CD14-positive monocyte (primary cell): Measurements from ENCODE around the gene PAPPA2. TPM values are rescaled to one million over a fixed set of nuclear protein-coding genes. Genes with fewer than 3 reads are reported as not detected.

ENCODE experiments used
- DNase-seq, 3 donors: peaks; one replicate each; pipeline ENCODE4 v3.0.0-alpha.2; 2011 to 2022
- H2AFZ ChIP-seq: 2 replicates; pipeline ENCODE4 v1.6.0; 2012; ENCODE audit warnings: mild to moderate bottlenecking, low read depth, low read length, inconsistent platforms; ENCODE audit not compliant: insufficient read depth, poor library complexity, severe bottlenecking
- H3K27ac ChIP-seq, 2 donors: 1 replicate in 1 of 2; 2 replicates in 1 of 2; pipeline ENCODE4 v1.5.1; 2012 to 2013; ENCODE audit warnings: low read length in 2 of 2, control low read depth in 1 of 2, inconsistent platforms in 1 of 2, low read depth in 1 of 2, mild to moderate bottlenecking in 1 of 2
- H3K27me3 ChIP-seq, 2 donors: one replicate each; pipeline versions ENCODE4 v1.6.0 to v1.6.1; 2011 to 2013; ENCODE audit warnings: low read length in 2 of 2; ENCODE audit not compliant: control insufficient read depth in 2 of 2, insufficient read depth in 2 of 2
- H3K36me3 ChIP-seq, 2 donors: replicated peaks in 1 of 2; 1 replicate in 1 of 2; 2 replicates in 1 of 2; pipeline versions ENCODE4 v1.5.1 to v1.6.1; 2012 to 2013; ENCODE audit warnings: low read length in 2 of 2, control low read depth in 1 of 2, inconsistent platforms in 1 of 2, mild to moderate bottlenecking in 1 of 2; ENCODE audit not compliant: insufficient read depth in 2 of 2, control insufficient read depth in 1 of 2
- H3K4me1 ChIP-seq, 2 donors: 1 replicate in 1 of 2; 2 replicates in 1 of 2; pipeline versions ENCODE4 v1.5.1 to v1.6.1; 2012 to 2013; ENCODE audit warnings: low read length in 2 of 2, control low read depth in 1 of 2, inconsistent platforms in 1 of 2, mild to moderate bottlenecking in 1 of 2, moderate library complexity in 1 of 2; ENCODE audit not compliant: insufficient read depth in 2 of 2, control insufficient read depth in 1 of 2
- H3K4me2 ChIP-seq: replicated peaks from 2 replicates; pipeline ENCODE3; 2012; ENCODE audit warnings: low read length, moderate library complexity, mild to moderate bottlenecking; ENCODE audit not compliant: poor library complexity, severe bottlenecking; ENCODE audit errors: extremely low read depth
- H3K4me3 ChIP-seq, 3 experiments: fragments of 200-600 bp in 1 of 3; sonication (generic) in 1 of 3; replicated peaks in 1 of 3; 1 replicate in 2 of 3; 2 replicates in 1 of 3; pipeline ENCODE4 v1.5.1; 2011 to 2013; ENCODE audit warnings: low read length in 3 of 3, mild to moderate bottlenecking in 3 of 3, control low read depth in 2 of 3, low read depth in 2 of 3, inconsistent platforms in 1 of 3, moderate library complexity in 1 of 3
- H3K79me2 ChIP-seq: 2 replicates; pipeline ENCODE4 v1.6.0; 2012; ENCODE audit warnings: mild to moderate bottlenecking, control low read depth, inconsistent platforms, low read length, moderate library complexity; ENCODE audit not compliant: insufficient read depth
- H3K9ac ChIP-seq: 2 replicates; pipeline ENCODE4 v1.6.0; 2017; ENCODE audit warnings: low read length, mild to moderate bottlenecking; ENCODE audit not compliant: insufficient read depth, poor library complexity, severe bottlenecking
- H3K9me3 ChIP-seq, 2 donors: replicated peaks in 1 of 2; 1 replicate in 1 of 2; 2 replicates in 1 of 2; pipeline versions ENCODE4 v1.5.1 to v1.6.1; 2012 to 2013; ENCODE audit warnings: low read length in 2 of 2, control low read depth in 1 of 2; ENCODE audit not compliant: control insufficient read depth in 1 of 2, insufficient read depth in 1 of 2
- H4K20me1 ChIP-seq: 2 replicates; pipeline ENCODE4 v1.6.0; 2012; ENCODE audit warnings: mild to moderate bottlenecking, low read length, control low read depth, moderate library complexity; ENCODE audit not compliant: insufficient read depth
- H3K27ac Mint-ChIP-seq, 7 donors: one replicate each; pipeline ENCODE4 v1.8.0; 2020; ENCODE audit warnings: mild to moderate bottlenecking in 7 of 7, mixed read lengths in 7 of 7, moderate library complexity in 6 of 7, inconsistent platforms in 2 of 7
- H3K27me3 Mint-ChIP-seq, 3 donors: one replicate each; pipeline ENCODE4 v1.8.0; 2021 to 2022; ENCODE audit warnings: low read depth in 3 of 3, mild to moderate bottlenecking in 3 of 3, mixed read lengths in 3 of 3, moderate library complexity in 3 of 3, inconsistent platforms in 1 of 3
- H3K36me3 Mint-ChIP-seq, 2 donors: one replicate each; pipeline ENCODE4 v1.8.0; 2020; ENCODE audit warnings: mixed read lengths in 2 of 2, inconsistent platforms in 1 of 2, mild to moderate bottlenecking in 1 of 2
- H3K4me1 Mint-ChIP-seq: one replicate; pipeline ENCODE4 v1.8.0; 2020; ENCODE audit warnings: mild to moderate bottlenecking, mixed read lengths
- H3K4me3 Mint-ChIP-seq, 2 donors: one replicate each; pipeline ENCODE4 v1.8.0; 2020; ENCODE audit warnings: mild to moderate bottlenecking in 2 of 2, mixed read lengths in 2 of 2, moderate library complexity in 1 of 2
- H3K9me3 Mint-ChIP-seq, 7 donors: one replicate each; pipeline ENCODE4 v1.8.0; 2020 to 2022; ENCODE audit warnings: mixed read lengths in 7 of 7, mild to moderate bottlenecking in 6 of 7, moderate library complexity in 6 of 7, inconsistent platforms in 2 of 7
- CTCF ChIP-seq: fragments of 200-600 bp; IDR thresholded peaks from one replicate; pipeline ENCODE4 v1.8.0; 2022; ENCODE audit warnings: antibody characterized with exemption, mild to moderate bottlenecking
- WGBS: methylation state at CpG from one replicate; pipeline ENCODE4 v1.1.5; 2013; ENCODE audit warnings: missing lambda C conversion rate; ENCODE audit not compliant: insufficient coverage; 5-methylcytosine and 5-hydroxymethylcytosine counted together
- intact Hi-C, 2 donors: fragments of 100-400 bp; cut with micrococcal nuclease; formaldehyde crosslinking; loops; one replicate each; pipeline versions ENCODE4 v1.15.0 to v1.15.1; 2023
- polyA plus RNA-seq, 3 donors: library from polyadenylated mRNA; depleted of rRNA in 1 of 3; unstranded in 2 of 3; stranded (reverse) in 1 of 3; fragments of 300-500 nt in 2 of 3; fragments of >200 nt in 1 of 3; fragmentation: Illumina TruSeq in 2 of 3; gene quantifications; 1 replicate in 2 of 3; 2 replicates in 1 of 3; pipeline ENCODE4 v1.2.3, GENCODE V29; 2012 to 2021

Gene PAPPA2
- polyA plus RNA-seq, 3 donors: not detected

- Histone ChIP-seq H2AFZ (no peak overlapping the region), H3K4me1 (no peaks in the 10 kb centered on the region), H3K27me3 (no peaks in the 10 kb centered on the region), H3K4me3 (no peak overlapping the region), H3K36me3 (no peaks in the 10 kb centered on the region), H3K79me2 (no peaks in the 10 kb centered on the region), H3K27ac (no peak overlapping the region), H4K20me1 (no peaks in the 10 kb centered on the region), H3K4me2 (no peak overlapping the region), H3K9me3 (peaks cover 0 to 13% of the 10 kb centered on the region in 2 donors), H3K9ac (no peak overlapping the region)
- H3K27me3 Mint-ChIP-seq: peaks cover 0 to 6% (median 0%) of the 10 kb centered on the region in 3 donors
- no peak for TF ChIP-seq CTCF
- H3K4me3 Mint-ChIP-seq: no peak overlapping the region
- peaks cover 0 to 8% (median 3%) of the 10 kb centered on the region in 7 donors for H3K9me3 Mint-ChIP-seq
- WGBS: 89% methylated on average over 7 of the region's 7 CpGs
- no peak for DNase-seq
- no peaks in the 10 kb centered on the region for H3K36me3 Mint-ChIP-seq
- H3K27ac Mint-ChIP-seq: no peak overlapping the region
- no peaks in the 10 kb centered on the region for H3K4me1 Mint-ChIP-seq
- intact Hi-C loops: no loop called here
These were observed 304.8 kb downstream of the PAPPA2 start for GRCh38 chr1:176767714-176768136.

GRCh38 chr1:176768532-176768931 is 305.6 kb downstream of the PAPPA2 start:
- Mint-ChIP-seq H3K36me3 (no peaks in the 10 kb centered on the region), H3K9me3 (peaks cover 0 to 8% (median 3%) of the 10 kb centered on the region in 7 donors), H3K27ac (no peak overlapping the region), H3K27me3 (peaks cover 0 to 6% (median 0%) of the 10 kb centered on the region in 3 donors), H3K4me3 (no peak overlapping the region), H3K4me1 (no peaks in the 10 kb centered on the region)
- Histone ChIP-seq H4K20me1 (no peaks in the 10 kb centered on the region), H3K4me1 (no peaks in the 10 kb centered on the region), H3K4me3 (no peak overlapping the region), H3K36me3 (no peaks in the 10 kb centered on the region), H3K27me3 (no peaks in the 10 kb centered on the region), H2AFZ (no peak overlapping the region), H3K27ac (no peak overlapping the region), H3K4me2 (no peak overlapping the region), H3K9me3 (peaks cover 0 to 13% of the 10 kb centered on the region in 2 donors), H3K9ac (no peak overlapping the region), H3K79me2 (no peaks in the 10 kb centered on the region)
- no peak for DNase-seq
- 80% methylated on average over 1 of the region's 4 CpGs for WGBS
- intact Hi-C loops: no loop called here
- TF ChIP-seq CTCF: no peak
